Brain microvascular endothelial cell (primary cell): ENCODE results near the gene FAM240B.

ENCODE experiments used
- DNase-seq: peaks from one replicate; pipeline ENCODE4 v3.0.0-alpha.2; 2020
- H3K27ac ChIP-seq: fragments of 250-450 bp; sonication (Bioruptor Pico); 2 replicates; pipeline ENCODE4 v1.5.1; 2020; ENCODE audit warnings: mild to moderate bottlenecking, moderate library complexity
- H3K27me3 ChIP-seq: fragments of 250-450 bp; sonication (Bioruptor Pico); replicated peaks from 2 replicates; pipeline ENCODE4 v1.5.1; 2020; ENCODE audit warnings: mild to moderate bottlenecking
- H3K36me3 ChIP-seq: fragments of 250-450 bp; sonication (Bioruptor Pico); replicated peaks from 2 replicates; pipeline ENCODE4 v1.5.1; 2020; ENCODE audit warnings: mild to moderate bottlenecking
- H3K4me3 ChIP-seq: 2 replicates; pipeline ENCODE4 v1.5.1; 2011; ENCODE audit warnings: low read depth, mild to moderate bottlenecking, control low read depth, low read length, moderate library complexity
- CTCF ChIP-seq: IDR thresholded peaks from 2 replicates; pipeline ENCODE4 v1.5.1; 2011; ENCODE audit warnings: low read depth, mild to moderate bottlenecking, moderate library complexity, low read length, control low read depth, inconsistent platforms; ENCODE audit errors: missing control alignments
- in situ Hi-C: cut with HindIII; loops from 2 replicates; pipeline ENCODE4 v1.10.0; 2017; ENCODE audit warnings: low sequenced_read_pairs, low pct_ligation_motif_present

FAM240B gene

GRCh38 chr9:38652044-38652443, 67.9 kb downstream of the FAM240B start:
- in situ Hi-C loops, result no loop called here

GRCh38 chr9:38651400-38652042, 68.4 kb downstream of the FAM240B start:
- no peak for TF ChIP-seq CTCF
- DNase-seq, result no peak
- Histone ChIP-seq H3K27ac (no peak overlapping the region), H3K36me3 (no peaks in the 10 kb centered on the region), H3K4me3 (no peak overlapping the region), H3K27me3 (no peaks in the 10 kb centered on the region)
- in situ Hi-C loops, result no loop called here

More at GRCh38 chr9:38652044-38652443, 67.9 kb downstream of the FAM240B start:
- Histone ChIP-seq H3K27ac (no peak overlapping the region), H3K36me3 (no peaks in the 10 kb centered on the region), H3K27me3 (no peaks in the 10 kb centered on the region), H3K4me3 (no peak overlapping the region)
- DNase-seq, result no peak
- TF ChIP-seq CTCF, result no peak

GRCh38 chr9:38650564-38650963, 69.4 kb downstream of the FAM240B start:
- in situ Hi-C loops, result no loop called here
- no peaks in the 10 kb centered on the region for H3K36me3 ChIP-seq
- no peak overlapping the region for H3K27ac ChIP-seq
- H3K4me3 ChIP-seq, result no peak overlapping the region
- no peak for DNase-seq
- no peak for TF ChIP-seq CTCF
- no peaks in the 10 kb centered on the region for H3K27me3 ChIP-seq

- in situ Hi-C loops, result no loop called here
- Histone ChIP-seq H3K27me3 (no peaks in the 10 kb centered on the region), H3K27ac (no peak overlapping the region), H3K4me3 (no peak overlapping the region), H3K36me3 (no peaks in the 10 kb centered on the region)
- DNase-seq, result no peak
- TF ChIP-seq CTCF, result no peak
Measured at GRCh38 chr9:38649731-38650363, 70.1 kb downstream of the FAM240B start.

GRCh38 chr9:38644601-38645000, 75.3 kb downstream of the FAM240B start:
- H3K27me3 ChIP-seq, result no peaks in the 10 kb centered on the region
- DNase-seq, result no peak
- H3K27ac ChIP-seq, result no peak overlapping the region
- no peak overlapping the region for H3K4me3 ChIP-seq
- H3K36me3 ChIP-seq, result no peaks in the 10 kb centered on the region
- TF ChIP-seq CTCF, result no peak
- in situ Hi-C loops, result no loop called here
